ENCODE measurements around the gene SEMA6A.

- TF ChIP-seq CTCF (IDR thresholded peaks at IDR 0.05 in 4 of 5, conservative IDR thresholded peaks at IDR 0.05 in 1 of 5) (no peak), POLR2A (IDR thresholded peaks at IDR 0.05) (no peak)
Observed at GRCh38 chr5:116441223-116441622, 133.4 kb downstream of the SEMA6A start.

Data from gastrocnemius medialis (tissue), 4 donors.